ENCODE measurements around the gene SPTBN5.

GRCh38 chr15:41895491-41895890 is 1.6 kb upstream of the SPTBN5 start:
- TF ChIP-seq CTCF (IDR thresholded peaks at IDR 0.05; ENCODE audit: low read length) = no peak
- TF ChIP-seq EZH2phosphoT487 (IDR thresholded peaks at IDR 0.05; ENCODE audit: low read length) = no peak

Data from MM.1S (cell line).